Measurements from ENCODE around the gene NABP1.

NABP1 gene

GRCh38 chr2:191696001-191696400, 18.1 kb downstream of the NABP1 start:
- TF ChIP-seq CTCF (IDR thresholded peaks at IDR 0.05): no peak
- no peaks in the 10 kb centered on the region for H3K27me3 ChIP-seq (ENCODE audit: control insufficient read depth, insufficient read depth, low read length)
- no peaks in the 10 kb centered on the region for H3K36me3 ChIP-seq (ENCODE audit: control insufficient read depth, insufficient read depth, low read length)
- H3K9me3 ChIP-seq (ENCODE audit: control insufficient read depth, low read length): no peaks in the 10 kb centered on the region
- H3K79me2 ChIP-seq: no peaks in the 10 kb centered on the region
- no peak overlapping the region for H3K4me3 ChIP-seq (ENCODE audit: low read depth, low read length)
- H3K4me2 ChIP-seq (ENCODE audit: low read length): no peak overlapping the region
- H2AFZ ChIP-seq: no peak overlapping the region
- H3K4me1 ChIP-seq: no peaks in the 10 kb centered on the region
- H3K9ac ChIP-seq: no peak overlapping the region
- H3K27ac ChIP-seq: no peak overlapping the region

GRCh38 chr2:191696966-191697365, 19.0 kb downstream of the NABP1 start:
- no peak for TF ChIP-seq CTCF (IDR thresholded peaks at IDR 0.05)
- H3K4me2 ChIP-seq (ENCODE audit: low read length): no peak overlapping the region

GRCh38 chr2:191697870-191698269, 19.9 kb downstream of the NABP1 start:
- no peak overlapping the region for H2AFZ ChIP-seq
- no peaks in the 10 kb centered on the region for H3K79me2 ChIP-seq
- no peaks in the 10 kb centered on the region for H3K36me3 ChIP-seq (ENCODE audit: control insufficient read depth, insufficient read depth, low read length)
- no peak overlapping the region for H3K27ac ChIP-seq
- no peaks in the 10 kb centered on the region for H3K27me3 ChIP-seq (ENCODE audit: control insufficient read depth, insufficient read depth, low read length)
- H3K4me3 ChIP-seq (ENCODE audit: low read depth, low read length): no peak overlapping the region
- TF ChIP-seq CTCF (IDR thresholded peaks at IDR 0.05): no peak
- no peaks in the 10 kb centered on the region for H3K9me3 ChIP-seq (ENCODE audit: control insufficient read depth, low read length)
- H3K4me1 ChIP-seq: no peaks in the 10 kb centered on the region
- H3K9ac ChIP-seq: no peak overlapping the region
- no peak overlapping the region for H3K4me2 ChIP-seq (ENCODE audit: low read length)

More at GRCh38 chr2:191696966-191697365, 19.0 kb downstream of the NABP1 start:
- H3K27ac ChIP-seq: no peak overlapping the region
- H3K4me1 ChIP-seq: no peaks in the 10 kb centered on the region
- H3K9me3 ChIP-seq (ENCODE audit: control insufficient read depth, low read length): no peaks in the 10 kb centered on the region
- no peaks in the 10 kb centered on the region for H3K79me2 ChIP-seq
- H3K9ac ChIP-seq: no peak overlapping the region
- H3K4me3 ChIP-seq (ENCODE audit: low read depth, low read length): no peak overlapping the region
- H2AFZ ChIP-seq: no peak overlapping the region
- H3K36me3 ChIP-seq (ENCODE audit: control insufficient read depth, insufficient read depth, low read length): no peaks in the 10 kb centered on the region
- H3K27me3 ChIP-seq (ENCODE audit: control insufficient read depth, insufficient read depth, low read length): no peaks in the 10 kb centered on the region

GRCh38 chr2:191699341-191699945, 21.5 kb downstream of the NABP1 start:
- H3K4me2 ChIP-seq (ENCODE audit: low read length): no peak overlapping the region
- no peaks in the 10 kb centered on the region for H3K9me3 ChIP-seq (ENCODE audit: control insufficient read depth, low read length)
- H3K27ac ChIP-seq: no peak overlapping the region
- no peak overlapping the region for H3K9ac ChIP-seq
- H2AFZ ChIP-seq: no peak overlapping the region
- no peak overlapping the region for H3K4me3 ChIP-seq (ENCODE audit: low read depth, low read length)
- no peaks in the 10 kb centered on the region for H3K36me3 ChIP-seq (ENCODE audit: control insufficient read depth, insufficient read depth, low read length)
- no peaks in the 10 kb centered on the region for H3K4me1 ChIP-seq
- H3K27me3 ChIP-seq (ENCODE audit: control insufficient read depth, insufficient read depth, low read length): no peaks in the 10 kb centered on the region
- no peak for TF ChIP-seq CTCF (IDR thresholded peaks at IDR 0.05)
- no peaks in the 10 kb centered on the region for H3K79me2 ChIP-seq

- Histone ChIP-seq H3K36me3 (ENCODE audit: control insufficient read depth, insufficient read depth, low read length) (no peaks in the 10 kb centered on the region), H3K27ac (no peak overlapping the region), H3K9me3 (ENCODE audit: control insufficient read depth, low read length) (no peaks in the 10 kb centered on the region), H3K4me2 (ENCODE audit: low read length) (no peak overlapping the region), H3K4me3 (ENCODE audit: low read depth, low read length) (no peak overlapping the region), H3K9ac (no peak overlapping the region), H3K27me3 (ENCODE audit: control insufficient read depth, insufficient read depth, low read length) (no peaks in the 10 kb centered on the region), H3K4me1 (no peaks in the 10 kb centered on the region), H3K79me2 (no peaks in the 10 kb centered on the region), H2AFZ (no peak overlapping the region)
- TF ChIP-seq CTCF (IDR thresholded peaks at IDR 0.05): no peak
These were observed 23.1 kb downstream of the NABP1 start for GRCh38 chr2:191701029-191701428.
